ENCODE results near the gene EZH1.
"Not testable (repeated sequence)": the region's sequence is repeated elsewhere in the genome, so short reads cannot be mapped to it uniquely, and the experiment has no call there.

The EZH1 gene

DNA sequence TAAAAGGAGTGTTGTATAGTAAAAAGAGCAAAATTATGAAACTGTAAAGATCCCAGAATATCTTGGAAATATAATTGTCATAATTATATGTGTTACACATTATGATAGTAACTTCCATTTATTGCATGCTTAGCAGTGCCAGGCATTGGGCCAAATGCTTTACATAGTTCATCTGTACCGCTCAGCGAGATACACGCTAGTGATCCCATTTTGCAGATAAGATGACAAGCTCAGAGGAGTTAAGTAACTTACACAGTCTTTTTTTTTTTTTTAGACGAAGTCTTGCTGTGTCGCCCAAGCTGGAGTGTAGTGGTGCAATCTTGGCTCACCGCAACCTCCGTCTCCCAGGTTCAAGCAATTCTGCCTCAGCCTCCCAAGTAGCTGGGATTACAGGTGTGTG is 6.8 kb upstream of the EZH1 start:
- no peak for DNase-seq (ENCODE audit: low read depth)
- H3K4me3 ChIP-seq (ENCODE audit: low read depth, low read length), result no peak overlapping the region
- TF ChIP-seq, protein P1, sequence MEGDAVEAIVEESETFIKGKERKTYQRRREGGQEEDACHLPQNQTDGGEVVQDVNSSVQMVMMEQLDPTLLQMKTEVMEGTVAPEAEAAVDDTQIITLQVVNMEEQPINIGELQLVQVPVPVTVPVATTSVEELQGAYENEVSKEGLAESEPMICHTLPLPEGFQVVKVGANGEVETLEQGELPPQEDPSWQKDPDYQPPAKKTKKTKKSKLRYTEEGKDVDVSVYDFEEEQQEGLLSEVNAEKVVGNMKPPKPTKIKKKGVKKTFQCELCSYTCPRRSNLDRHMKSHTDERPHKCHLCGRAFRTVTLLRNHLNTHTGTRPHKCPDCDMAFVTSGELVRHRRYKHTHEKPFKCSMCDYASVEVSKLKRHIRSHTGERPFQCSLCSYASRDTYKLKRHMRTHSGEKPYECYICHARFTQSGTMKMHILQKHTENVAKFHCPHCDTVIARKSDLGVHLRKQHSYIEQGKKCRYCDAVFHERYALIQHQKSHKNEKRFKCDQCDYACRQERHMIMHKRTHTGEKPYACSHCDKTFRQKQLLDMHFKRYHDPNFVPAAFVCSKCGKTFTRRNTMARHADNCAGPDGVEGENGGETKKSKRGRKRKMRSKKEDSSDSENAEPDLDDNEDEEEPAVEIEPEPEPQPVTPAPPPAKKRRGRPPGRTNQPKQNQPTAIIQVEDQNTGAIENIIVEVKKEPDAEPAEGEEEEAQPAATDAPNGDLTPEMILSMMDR (IDR thresholded peaks at IDR 0.05; ENCODE audit: control insufficient read depth, extremely low read depth, insufficient read depth), result no peak

DNA sequence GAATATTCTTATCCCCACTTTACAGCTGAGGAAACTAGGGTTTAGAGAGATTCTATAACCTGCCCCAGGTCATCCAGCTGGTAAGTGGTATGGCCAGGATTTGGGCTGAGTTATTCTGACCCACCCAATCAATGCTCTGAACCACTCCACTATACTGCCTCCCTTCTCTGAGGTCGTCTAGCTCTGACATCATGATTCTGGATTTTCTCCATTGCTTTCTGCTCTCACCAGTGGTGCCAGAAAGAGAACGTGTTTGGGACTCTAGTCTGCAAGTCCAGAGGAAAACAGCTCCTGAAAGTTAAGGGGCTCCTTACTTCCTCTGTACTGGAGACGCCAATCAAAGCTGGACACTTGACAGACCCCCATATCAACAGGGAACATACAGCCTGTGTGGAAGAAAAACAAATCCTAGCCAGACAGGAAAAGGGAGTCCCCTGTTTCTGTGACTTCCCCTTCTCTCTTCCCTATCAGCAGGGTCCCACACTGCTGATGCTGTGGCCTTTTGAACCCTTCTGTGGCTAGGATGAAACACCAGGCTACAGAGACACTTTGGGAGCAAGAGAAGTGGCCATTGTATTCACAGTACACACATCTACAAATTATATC is 6.0 kb upstream of the EZH1 start:
- TF ChIP-seq, protein P1 (IDR thresholded peaks at IDR 0.05; ENCODE audit: control insufficient read depth, extremely low read depth, insufficient read depth), result no peak
- no peak overlapping the region for H3K4me3 ChIP-seq (ENCODE audit: low read depth, low read length)
- DNase-seq (ENCODE audit: low read depth), result no peak

DNA sequence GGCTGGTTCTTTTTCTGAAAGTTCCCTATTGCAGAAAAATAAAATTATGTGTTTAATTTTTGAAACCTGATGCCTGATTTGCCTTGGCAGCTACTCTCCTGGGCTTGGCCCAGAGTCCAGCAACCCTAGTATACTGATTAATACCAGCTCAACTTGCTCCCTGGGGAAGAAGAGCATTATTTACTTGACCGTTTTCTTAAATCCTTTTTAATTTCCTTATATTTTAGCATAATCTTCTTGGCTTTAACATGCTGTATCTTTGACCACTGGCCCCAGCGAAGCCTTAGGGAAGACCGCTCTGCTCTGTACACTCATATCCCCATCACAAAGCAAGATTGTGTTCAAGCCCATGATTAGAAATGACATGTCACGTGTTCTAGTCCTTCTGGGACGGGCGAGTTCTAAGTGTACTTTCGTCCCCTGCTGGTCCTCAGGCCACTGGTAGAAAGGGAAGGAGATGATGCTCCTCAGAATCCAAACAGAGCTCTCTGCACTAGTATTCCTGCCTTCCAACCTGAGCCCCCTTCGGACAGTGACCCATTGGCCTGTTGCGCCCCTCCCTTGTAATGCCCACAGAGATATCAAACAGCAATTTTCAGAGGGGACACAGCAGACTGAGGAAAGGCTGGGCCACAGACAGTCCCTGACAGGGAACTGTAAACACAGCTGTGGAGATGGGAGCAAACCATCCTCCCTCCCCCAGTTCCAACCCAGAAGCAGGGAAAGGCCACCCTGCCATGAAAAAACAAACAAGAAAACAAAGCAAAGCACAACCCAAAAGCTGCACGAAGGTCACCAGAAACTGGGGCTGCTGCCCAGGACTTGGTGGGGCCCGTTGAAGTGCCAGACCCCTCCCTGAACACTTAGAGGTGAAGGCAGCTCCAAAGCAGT is 4.3 kb upstream of the EZH1 start:
- no peak for DNase-seq (ENCODE audit: low read depth)
- TF ChIP-seq, protein P1 (IDR thresholded peaks at IDR 0.05; ENCODE audit: control insufficient read depth, extremely low read depth, insufficient read depth), result no peak
- no peak overlapping the region for H3K4me3 ChIP-seq (ENCODE audit: low read depth, low read length)

DNA sequence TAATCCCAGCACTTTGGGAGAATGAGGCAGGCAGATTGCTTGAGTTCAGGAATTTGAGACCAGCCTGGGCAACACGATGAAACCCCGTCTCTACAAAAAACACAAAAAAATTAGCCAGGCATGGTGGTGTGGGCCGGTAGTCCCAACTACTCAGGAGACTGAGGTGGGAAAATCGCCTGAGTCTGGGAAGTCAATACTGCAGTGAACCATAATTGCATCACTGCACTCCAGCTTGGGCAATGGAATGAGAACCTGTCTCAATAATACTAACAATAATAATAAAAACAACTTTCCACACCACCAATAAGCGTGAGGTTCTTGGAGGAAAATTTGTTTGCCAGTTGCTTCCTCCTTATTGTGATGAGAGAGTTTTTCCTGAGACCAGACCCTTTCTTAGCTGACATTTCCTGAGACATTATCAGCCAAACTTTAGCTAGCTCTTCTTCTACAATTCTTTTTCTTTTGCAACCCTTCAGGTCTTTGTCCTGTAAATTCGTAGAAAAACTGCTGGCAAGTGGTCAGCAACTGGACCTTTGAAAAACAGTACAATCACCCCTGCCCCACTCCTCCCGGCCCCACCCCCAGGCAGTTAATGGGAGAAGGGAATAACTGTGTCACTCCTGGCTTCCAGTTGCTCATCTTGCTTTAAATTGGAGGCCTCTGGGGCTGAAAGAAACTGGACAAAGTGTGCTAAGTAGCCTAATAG is 3.5 kb upstream of the EZH1 start:
- DNase-seq (ENCODE audit: low read depth), result no peak
- TF ChIP-seq, protein P1 (IDR thresholded peaks at IDR 0.05; ENCODE audit: control insufficient read depth, extremely low read depth, insufficient read depth), result no peak
- H3K4me3 ChIP-seq (ENCODE audit: low read depth, low read length), result no peak overlapping the region

DNA sequence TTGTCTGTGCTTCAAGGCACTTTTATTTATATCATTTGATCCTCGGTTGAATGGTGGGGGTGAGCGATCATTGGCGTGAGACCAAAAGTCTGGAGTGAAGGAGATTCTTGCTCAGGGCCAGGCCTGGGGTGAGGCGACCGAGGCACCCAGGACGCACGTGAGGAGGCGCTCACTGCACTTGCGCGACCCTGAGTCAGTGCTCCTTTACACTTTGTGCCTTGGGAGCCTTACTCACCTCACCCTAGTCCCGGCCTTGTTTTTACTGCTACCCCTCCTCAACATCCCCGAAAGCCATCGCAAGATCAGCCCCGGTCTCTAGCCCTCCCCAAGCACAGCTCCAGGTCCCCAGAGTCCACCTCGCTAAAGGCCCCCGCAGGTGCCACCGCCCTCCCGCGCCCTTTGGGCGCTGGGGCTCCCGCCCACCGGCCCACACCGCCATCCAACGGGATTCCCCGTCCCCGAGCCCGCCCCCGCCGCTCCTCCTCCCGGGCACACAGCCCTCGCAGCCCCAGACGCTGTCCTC is 496 bp downstream of the EZH1 start:
- peak overlapping the region; percentile 62 for H3K4me3 ChIP-seq (ENCODE audit: low read depth, low read length)
- DNase-seq (ENCODE audit: low read depth), result no peak
- TF ChIP-seq, protein P1 (IDR thresholded peaks at IDR 0.05; ENCODE audit: control insufficient read depth, extremely low read depth, insufficient read depth), result no peak

DNA sequence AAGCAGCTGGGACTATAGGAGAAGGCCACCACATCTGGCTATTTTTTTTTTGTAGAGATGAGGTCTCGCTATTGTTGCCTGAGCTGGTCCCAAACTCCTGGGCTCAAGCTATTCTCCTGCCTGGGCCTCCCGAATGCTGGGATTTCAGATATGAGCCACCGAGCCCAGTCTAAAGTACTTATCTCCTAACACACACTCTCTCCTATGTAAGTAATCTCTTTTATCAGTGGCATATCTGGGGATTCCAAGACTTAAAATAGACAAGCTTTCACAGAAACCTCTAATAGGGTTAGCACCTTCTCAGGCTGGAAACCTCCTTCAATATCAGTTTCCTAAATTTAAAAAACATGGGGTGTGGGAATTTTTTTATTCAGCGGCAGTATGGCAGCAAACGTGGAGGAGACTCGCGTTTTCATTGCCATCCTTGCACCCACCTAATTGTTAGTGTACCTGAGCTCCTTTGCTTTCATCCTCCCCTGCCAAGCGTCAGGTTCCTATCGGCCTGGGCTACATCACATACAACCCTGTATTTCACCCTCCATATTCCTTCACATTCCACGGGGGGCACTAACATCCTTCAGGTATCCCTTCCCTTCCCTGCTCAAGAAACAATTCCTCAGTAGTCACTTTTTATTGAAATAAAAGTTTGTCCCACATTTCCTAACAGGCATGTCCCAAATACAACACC is 1.1 kb downstream of the EZH1 start:
- H3K4me3 ChIP-seq (ENCODE audit: low read depth, low read length), result peak overlapping the region; percentile 62
- DNase-seq (ENCODE audit: low read depth), result no peak
- TF ChIP-seq, protein P1 (IDR thresholded peaks at IDR 0.05; ENCODE audit: control insufficient read depth, extremely low read depth, insufficient read depth), result no peak

DNA sequence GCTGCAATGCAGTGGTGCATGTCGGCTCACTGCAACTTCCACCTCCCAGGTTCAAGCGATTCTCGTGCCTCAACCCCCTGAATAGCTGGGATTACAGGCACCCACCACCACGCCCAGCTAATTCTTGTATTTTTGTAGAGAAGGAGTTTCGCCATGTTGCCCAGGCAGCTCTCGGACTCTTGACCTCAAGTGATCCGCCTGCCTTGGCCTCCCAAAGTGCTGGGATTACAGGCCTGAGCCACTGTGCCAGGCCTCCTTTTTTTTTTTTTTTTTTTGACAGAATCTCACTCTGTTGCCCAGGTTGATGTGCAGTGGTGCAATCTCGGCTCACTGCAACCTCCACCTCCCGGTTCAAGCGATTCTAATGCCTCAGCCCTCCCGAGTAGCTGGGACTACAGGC is 1.9 kb downstream of the EZH1 start:
- not testable (repeated sequence) for H3K4me3 ChIP-seq (ENCODE audit: low read depth, low read length); DNase-seq (ENCODE audit: low read depth)

Data from LNCaP clone FGC (cell line).